ENCODE measurements around the gene SLC7A6. TPM values are rescaled to one million over a fixed set of nuclear protein-coding genes. Genes with fewer than 3 reads are reported as not detected.

SLC7A6 gene
- total and polyA plus RNA-seq, 10 of the 15 experiments (the other 5 are each of a cell fraction or from before 2014, with no cell fraction given), result 8.2 to 60.4 (median 28.6) TPM

- RAD21 ChIA-PET (ENCODE audit: unreplicated experiment), result interaction anchor here (0.7 to 2.9 kb wide), 8 partner anchors 10 to 152 kb away, joined by 3 to 22 read pairs (median 3); partner anchors contain the start of genes NFATC3 and SLC7A6
- SMC1A ChIA-PET (ENCODE audit: uncharacterized antibody, unreplicated experiment), result interaction anchor here (1.0 to 3.2 kb wide), 4 partner anchors 9 to 152 kb away, joined by 3 to 18 read pairs (median 12); partner anchors contain the start of gene NFATC3
- in situ Hi-C loops (cut with MboI) (no loop called here), intact Hi-C loops (cut with micrococcal nuclease; ENCODE audit: unreplicated experiment) (loop anchor here (1.0 kb wide), 1 partner anchor 91 kb away; no protein-coding TSS in a partner anchor)
- H3K4me3 ChIP-seq, result peak overlapping the region; percentile 62
- H3K79me2 ChIP-seq (ENCODE audit: control insufficient read depth, insufficient read depth, low read length), result no peaks in the 10 kb centered on the region
- H3K9ac ChIP-seq (ENCODE audit: control insufficient read depth, insufficient read depth, low read length), result peak overlapping the region; percentile 68
- BruUV-seq (replicated peaks), result no TSS peak
- no peaks in the 10 kb centered on the region for H3K9me3 ChIP-seq (replicated peaks; ENCODE audit: control insufficient read depth, insufficient read depth, low read length)
- no peaks in the 10 kb centered on the region for H4K20me1 ChIP-seq (ENCODE audit: control insufficient read depth, insufficient read depth)
- POLR2A ChIA-PET, result interaction anchor here (0.5 to 1.3 kb wide), 5 partner anchors 8 to 182 kb away, joined by 3 to 4 read pairs (median 3); partner anchors contain the start of gene NFATC3
- peak overlapping the region; percentile 14; the same call in 1 of the 2 replicates for H3K27ac ChIP-seq (ENCODE audit: control insufficient read depth, insufficient read depth)
- no peaks in the 10 kb centered on the region for H3K27me3 ChIP-seq (replicated peaks in 1 of 2; ENCODE audit: control insufficient read depth in 2 of 2, insufficient read depth in 2 of 2, low read length in 1 of 2)
- H3K36me3 ChIP-seq (ENCODE audit: control insufficient read depth in 2 of 2, insufficient read depth in 2 of 2, low read length in 1 of 2), result no peaks in the 10 kb centered on the region
- TF ChIP-seq YBX1 (IDR thresholded peaks at IDR 0.05) (no peak), CBX3 (IDR thresholded peaks at IDR 0.05; ENCODE audit: borderline replicate concordance, low read depth) (no peak), NFYA (IDR thresholded peaks at IDR 0.05; ENCODE audit: borderline replicate concordance, low read depth, low read length) (no peak), E2F8 (IDR thresholded peaks at IDR 0.05; ENCODE audit: low read depth, partially characterized antibody) (no peak), POLR2AphosphoS5 (IDR thresholded peaks at IDR 0.05; ENCODE audit: low read length) (no peak), SREBF1 (IDR thresholded peaks at IDR 0.05; ENCODE audit: low read length) (no peak), JUND (IDR thresholded peaks at IDR 0.05; ENCODE audit: low read depth, low read length) (no peak), PML (IDR thresholded peaks at IDR 0.05; ENCODE audit: low read length) (no peak), IRF3 (IDR thresholded peaks at IDR 0.05) (no peak), E4F1 (IDR thresholded peaks at IDR 0.05; ENCODE audit: borderline replicate concordance, partially characterized antibody) (no peak), TCF7 (IDR thresholded peaks at IDR 0.05; ENCODE audit: borderline replicate concordance) (no peak), BHLHE40 (IDR thresholded peaks at IDR 0.05; ENCODE audit: borderline replicate concordance in 1 of 2, low read depth in 2 of 2, low read length in 1 of 2) (no peak), POU2F2 (IDR thresholded peaks at IDR 0.05; ENCODE audit: borderline replicate concordance, low read depth, low read length) (no peak)
- FAIRE-seq, result no peak
- peaks cover 11% of the 10 kb centered on the region for H3K4me1 ChIP-seq (ENCODE audit: control insufficient read depth, insufficient read depth, low read length)
- peak overlapping the region; percentile 98 for H3K4me2 ChIP-seq (ENCODE audit: control insufficient read depth, insufficient read depth)
- ATAC-seq, result peak; percentile 17
- no peak for DNase-seq (ENCODE audit: low read depth, low spot score)
- H2AFZ ChIP-seq (ENCODE audit: control insufficient read depth, low read depth, low read length), result peak overlapping the region; percentile 97
- CTCF ChIA-PET, result interaction anchor here (0.6 to 3.5 kb wide), 9 partner anchors 9 to 474 kb away, joined by 3 to 26 read pairs (median 4); partner anchors contain the start of gene PLA2G15
- 17% methylated on average over 21 of the region's 21 CpGs for WGBS (ENCODE audit: insufficient coverage, insufficient replicate concordance, low lambda C conversion rate, missing lambda C conversion rate)
Observed at GRCh38 chr16:68236826-68237242, 27.5 kb upstream of the SLC7A6 start.

Data from GM12878 (cell line).